GM21447 (cell line): ENCODE results near the gene FLT1.

Experiments
- ATAC-seq: cut with Tn5 transposase; IDR thresholded peaks from one replicate; pipeline ENCODE4 v1.9.1; 2021; ENCODE audit not compliant: unreplicated experiment

Gene FLT1

GRCh38 chr13:28392896-28393505 is 101.9 kb downstream of the FLT1 start:
- no peak for ATAC-seq

DNA sequence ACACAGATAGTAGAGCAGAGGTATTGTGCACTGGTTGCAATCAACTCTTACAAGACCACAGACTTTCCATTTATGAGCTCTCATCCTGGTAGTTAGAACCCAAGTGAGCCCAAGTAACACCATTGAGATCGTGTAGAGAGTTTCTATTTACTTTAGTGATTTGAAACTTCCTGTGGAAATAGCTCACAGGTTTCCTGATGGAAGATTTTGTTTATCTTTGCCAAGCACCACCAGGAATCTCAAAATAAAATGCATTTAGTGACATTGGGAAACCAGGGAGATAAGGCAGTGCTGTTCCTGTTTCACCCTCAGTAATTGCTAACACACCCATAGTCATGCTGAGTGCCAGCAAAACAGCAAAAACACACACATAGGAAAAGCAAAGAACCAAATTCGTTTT is 102.5 kb downstream of the FLT1 start:
- ATAC-seq, result no peak

- ATAC-seq, result no peak
These were observed 107.0 kb downstream of the FLT1 start for GRCh38 chr13:28387740-28388501.

GRCh38 chr13:28385362-28385761 is 109.6 kb downstream of the FLT1 start:
- no peak for ATAC-seq

GRCh38 chr13:28384789-28385188 is 110.1 kb downstream of the FLT1 start:
- ATAC-seq, result no peak

DNA sequence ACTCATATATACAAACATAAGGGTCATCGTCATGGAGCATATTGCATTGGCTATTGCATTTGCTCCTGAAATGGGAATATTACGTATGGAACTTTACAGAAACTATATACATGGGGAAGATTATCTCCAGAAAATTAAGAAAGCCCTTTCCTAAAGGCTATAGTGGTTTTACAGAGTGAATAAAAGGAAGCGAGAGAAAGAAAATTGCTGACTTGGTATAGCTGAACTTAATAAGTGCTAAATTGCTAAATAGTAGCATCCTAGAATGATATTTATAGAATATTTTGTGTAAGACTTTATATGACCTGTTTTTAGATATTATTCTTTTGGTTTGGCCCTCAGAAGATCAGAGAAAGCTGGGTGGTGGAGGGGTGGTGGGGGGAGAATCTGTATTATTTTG is 114.6 kb downstream of the FLT1 start:
- no peak for ATAC-seq

GRCh38 chr13:28379371-28380083 is 115.4 kb downstream of the FLT1 start:
- ATAC-seq, result no peak

DNA sequence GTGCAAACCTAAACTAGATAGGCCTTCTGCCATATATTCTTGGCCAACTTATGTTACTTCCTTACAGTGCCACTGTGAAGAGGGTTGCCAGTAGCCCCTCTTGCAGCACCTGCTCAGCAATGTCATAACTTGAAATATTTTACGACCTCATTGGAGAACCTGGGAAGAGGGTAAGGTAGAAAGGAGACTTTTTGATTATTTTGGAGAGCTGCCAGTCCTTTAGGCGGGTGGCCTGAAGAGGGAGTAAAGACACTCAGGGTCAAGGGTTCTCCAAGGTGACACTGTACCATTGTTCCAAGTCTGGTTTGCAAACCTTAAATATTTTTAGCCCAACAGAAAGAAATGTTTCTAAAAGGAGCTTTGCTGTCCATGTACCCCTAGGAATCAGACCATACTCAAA is 118.3 kb downstream of the FLT1 start:
- no peak for ATAC-seq

GRCh38 chr13:28375250-28375930 is 119.5 kb downstream of the FLT1 start:
- ATAC-seq, result no peak

- ATAC-seq, result no peak
These were observed 121.1 kb downstream of the FLT1 start for GRCh38 chr13:28373810-28374209.

- ATAC-seq, result no peak
These were observed 124.5 kb downstream of the FLT1 start for GRCh38 chr13:28370448-28370847.

- no peak for ATAC-seq
These were observed 136.2 kb downstream of the FLT1 start for GRCh38 chr13:28358708-28359107.

DNA sequence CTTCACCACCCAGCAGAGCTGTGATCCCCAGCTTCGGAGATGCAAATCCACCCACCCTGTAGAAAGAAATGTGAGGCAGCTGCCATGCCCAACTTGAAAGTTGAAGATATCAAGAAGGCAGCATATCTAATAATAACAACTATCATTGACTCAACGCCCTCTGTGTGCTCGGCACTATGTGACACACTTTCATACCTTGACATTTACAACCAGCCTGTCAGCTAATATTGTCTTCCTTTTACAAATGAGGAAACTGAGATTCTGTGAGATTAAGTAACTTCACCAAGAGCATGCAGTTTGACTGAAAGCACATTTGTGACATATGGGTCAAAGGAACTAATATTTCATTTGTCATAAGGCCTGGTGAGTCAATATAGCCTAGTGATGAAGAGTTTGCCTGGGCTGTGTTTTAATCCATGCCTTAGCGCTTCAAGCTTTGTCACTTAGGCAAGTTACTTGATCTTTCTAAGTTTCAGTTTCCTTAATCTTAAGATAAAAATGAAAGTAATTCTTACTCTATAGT is 137.0 kb downstream of the FLT1 start:
- no peak for ATAC-seq

GRCh38 chr13:28357247-28357825 is 137.6 kb downstream of the FLT1 start:
- no peak for ATAC-seq

DNA sequence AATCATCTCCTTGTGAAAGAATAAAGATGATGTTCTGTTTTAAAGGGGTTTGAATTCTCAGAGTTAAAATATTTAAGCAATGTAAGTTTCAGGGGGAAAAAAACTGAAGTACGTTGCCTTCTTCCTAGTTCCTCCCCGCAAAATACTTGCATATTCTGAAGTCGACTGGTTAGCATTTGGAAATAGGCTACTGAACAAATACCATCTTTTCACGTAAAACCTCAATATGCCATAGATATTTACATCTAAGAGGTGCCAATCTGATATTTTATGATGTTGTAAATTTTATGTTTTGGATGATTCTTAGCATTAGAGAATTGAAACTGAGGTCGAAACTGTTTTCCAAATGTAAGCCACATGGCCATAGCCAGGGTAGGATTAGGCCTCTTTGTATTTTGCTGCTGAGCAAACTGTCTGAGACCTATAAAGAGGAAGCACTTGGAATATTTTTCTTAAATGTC is 138.3 kb downstream of the FLT1 start:
- ATAC-seq, result no peak

GRCh38 chr13:28355822-28356371 is 139.0 kb downstream of the FLT1 start:
- ATAC-seq, result no peak

- ATAC-seq, result no peak
These were observed 139.7 kb downstream of the FLT1 start for GRCh38 chr13:28355046-28355821.

DNA sequence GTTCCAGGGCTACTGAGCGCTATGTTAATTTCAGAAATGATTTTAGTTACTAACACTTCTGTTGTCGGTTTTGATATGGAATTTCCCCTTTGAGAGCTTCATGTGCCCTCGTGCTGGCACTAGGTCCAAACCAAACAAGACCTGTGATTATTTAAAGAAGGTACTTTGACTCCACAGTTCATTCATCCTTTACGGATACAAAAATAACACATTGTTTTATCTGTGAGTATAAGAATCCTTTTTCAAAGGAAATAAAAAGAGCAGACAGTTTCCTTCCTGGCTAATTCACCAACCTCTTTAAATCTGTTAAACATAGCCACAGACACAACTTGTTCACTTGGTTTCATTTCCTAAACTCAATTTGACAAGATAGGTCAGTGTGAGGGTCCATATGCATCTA is 141.2 kb downstream of the FLT1 start:
- no peak for ATAC-seq

GRCh38 chr13:28349907-28350654 is 144.8 kb downstream of the FLT1 start:
- ATAC-seq, result no peak
